A673 (cell line): ENCODE measurements around the gene CDC42EP3. TPM values are rescaled to one million over a fixed set of nuclear protein-coding genes. Genes with fewer than 3 reads are reported as not detected.

ENCODE experiments used
- BruUV-seq: library from RNA; stranded (reverse); fragments of 400-500 nt; replicated peaks from 2 replicates; lab custom pipeline; 2021; lab: Mats Ljungman, UMichigan
- CTCF ChIA-PET: fragments of 300-600 bp; sonication (Branson Sonifier 250); formaldehyde crosslinking; loops from one replicate; lab custom pipeline; 2022; ENCODE audit warnings: antibody characterized with exemption; lab: Charles Lee
- POLR2A ChIA-PET: fragments of 300-600 bp; sonication (Branson Sonifier 250); formaldehyde crosslinking; loops from one replicate; lab custom pipeline; 2022; ENCODE audit warnings: antibody characterized with exemption; ENCODE audit not compliant: low non-redundant PET; lab: Charles Lee
- DNase-seq: peaks from one replicate; pipeline ENCODE4 v3.0.0-alpha.2; 2015; ENCODE audit warnings: low spot score
- H3K27ac ChIP-seq: fragments of 200-600 bp; sonication (generic); 2 replicates; pipeline ENCODE4 v1.5.1; 2016; ENCODE audit warnings: mixed run types, low read depth, mild to moderate bottlenecking, mixed read lengths, antibody characterized with exemption, low read length; ENCODE audit not compliant: poor library complexity, severe bottlenecking
- H3K27me3 ChIP-seq: fragments of 200-600 bp; sonication (generic); replicated peaks from 2 replicates; pipeline ENCODE4 v1.6.1; 2017; ENCODE audit warnings: mixed run types, low read depth, mild to moderate bottlenecking, mixed read lengths, antibody characterized with exemption, low read length; ENCODE audit not compliant: insufficient read depth, poor library complexity
- H3K36me3 ChIP-seq: fragments of 200-600 bp; sonication (generic); 2 replicates; pipeline ENCODE4 v1.6.1; 2016; ENCODE audit warnings: mixed run types, mild to moderate bottlenecking, mixed read lengths, antibody characterized with exemption, low read length; ENCODE audit not compliant: insufficient read depth, poor library complexity, severe bottlenecking
- H3K4me1 ChIP-seq: fragments of 200-600 bp; sonication (generic); 2 replicates; pipeline ENCODE4 v1.6.1; 2017; ENCODE audit warnings: mixed run types, mild to moderate bottlenecking, mixed read lengths, antibody characterized with exemption, low read length; ENCODE audit not compliant: insufficient read depth, poor library complexity, severe bottlenecking
- H3K4me3 ChIP-seq: fragments of 200-600 bp; sonication (generic); 2 replicates; pipeline ENCODE4 v1.5.1; 2016; ENCODE audit warnings: low read depth, mixed run types, mild to moderate bottlenecking, mixed read lengths, low read length; ENCODE audit not compliant: poor library complexity, severe bottlenecking
- H3K9me3 ChIP-seq: fragments of 200-600 bp; sonication (generic); 2 replicates; pipeline ENCODE4 v1.6.1; 2016; ENCODE audit warnings: mixed run types, low read depth, mild to moderate bottlenecking, mixed read lengths, antibody characterized with exemption, low read length; ENCODE audit not compliant: poor library complexity, severe bottlenecking
- CTCF ChIP-seq: fragments of 300-800, 200-600 bp; sonication (generic); conservative IDR thresholded peaks from 2 replicates; pipeline ENCODE4 v1.5.1; 2017; ENCODE audit warnings: low read depth, mild to moderate bottlenecking, antibody characterized with exemption, low read length, moderate library complexity, mixed read lengths
- EZH2 ChIP-seq: fragments of 200-600 bp; sonication (generic); IDR thresholded peaks from 2 replicates; pipeline ENCODE4 v1.6.1; 2017; ENCODE audit warnings: borderline replicate concordance, low read depth, mild to moderate bottlenecking, mixed read lengths, antibody characterized with exemption, low read length; ENCODE audit not compliant: poor library complexity, severe bottlenecking
- intact Hi-C: fragments of 100-400 bp; cut with micrococcal nuclease; formaldehyde crosslinking; loops from one replicate; pipeline ENCODE4 v1.10.0; 2022; ENCODE audit not compliant: unreplicated experiment
- total RNA-seq: library from RNA; stranded (reverse); gene quantifications from 2 replicates; pipeline ENCODE4 v1.2.3, GENCODE V29; 2021

Gene CDC42EP3
- total RNA-seq, 1 experiment from 2014 or later, result 12.2 TPM

GRCh38 chr2:37633234-37633633, 38.2 kb downstream of the CDC42EP3 start:
- Histone ChIP-seq H3K27me3 (no peaks in the 10 kb centered on the region), H3K9me3 (no peaks in the 10 kb centered on the region), H3K36me3 (no peaks in the 10 kb centered on the region), H3K4me3 (no peak overlapping the region), H3K4me1 (no peaks in the 10 kb centered on the region), H3K27ac (no peak overlapping the region)
- TF ChIP-seq CTCF (no peak), EZH2 (no peak)
- CTCF ChIA-PET, result no interaction called here
- no TSS peak for BruUV-seq
- POLR2A ChIA-PET, result no interaction called here
- DNase-seq, result no peak
- intact Hi-C loops, result no loop called here

GRCh38 chr2:37632310-37632709, 39.1 kb downstream of the CDC42EP3 start:
- DNase-seq, result no peak
- no peaks in the 10 kb centered on the region for H3K9me3 ChIP-seq
- ChIA-PET POLR2A (no interaction called here), CTCF (no interaction called here)
- no peaks in the 10 kb centered on the region for H3K4me1 ChIP-seq
- no peak for TF ChIP-seq EZH2
- no peak for TF ChIP-seq CTCF
- intact Hi-C loops, result no loop called here
- H3K36me3 ChIP-seq, result no peaks in the 10 kb centered on the region
- no peak overlapping the region for H3K27ac ChIP-seq
- no peaks in the 10 kb centered on the region for H3K27me3 ChIP-seq
- no peak overlapping the region for H3K4me3 ChIP-seq
- no TSS peak for BruUV-seq

- intact Hi-C loops, result no loop called here
- no TSS peak for BruUV-seq
- no peaks in the 10 kb centered on the region for H3K27me3 ChIP-seq
- no peak overlapping the region for H3K27ac ChIP-seq
- no peak for DNase-seq
- ChIA-PET POLR2A (no interaction called here), CTCF (no interaction called here)
- H3K4me1 ChIP-seq, result no peaks in the 10 kb centered on the region
- H3K4me3 ChIP-seq, result no peak overlapping the region
- no peaks in the 10 kb centered on the region for H3K36me3 ChIP-seq
- no peaks in the 10 kb centered on the region for H3K9me3 ChIP-seq
- TF ChIP-seq CTCF, result no peak
- TF ChIP-seq EZH2, result no peak
These were observed 39.7 kb downstream of the CDC42EP3 start for GRCh38 chr2:37631698-37632097.
